HUES6 (cell line): ENCODE measurements around the gene WDR41.
"Not testable (repeated sequence)": the region's sequence is repeated elsewhere in the genome, so short reads cannot be mapped to it uniquely, and the experiment has no call there.

Source experiments
- H3K27ac ChIP-seq: 2 replicates; pipeline ENCODE4 v1.7.0; 2013; ENCODE audit warnings: low read depth, mild to moderate bottlenecking, low read length, inconsistent platforms
- H3K27me3 ChIP-seq: 2 replicates; pipeline ENCODE4 v1.6.1; 2013; ENCODE audit warnings: low read length; ENCODE audit not compliant: control insufficient read depth, insufficient read depth
- H3K36me3 ChIP-seq: 2 replicates; pipeline ENCODE4 v1.6.1; 2013; ENCODE audit warnings: low read length; ENCODE audit not compliant: control insufficient read depth, insufficient read depth
- H3K4me1 ChIP-seq: 2 replicates; pipeline ENCODE4 v1.6.1; 2013; ENCODE audit warnings: low read length; ENCODE audit not compliant: control insufficient read depth, insufficient read depth
- H3K4me3 ChIP-seq: 2 replicates; pipeline ENCODE4 v1.5.1; 2013; ENCODE audit warnings: low read depth, low read length
- H3K9ac ChIP-seq: one replicate; pipeline ENCODE4 v1.6.1; 2013; ENCODE audit warnings: mild to moderate bottlenecking, low read length
- H3K9me3 ChIP-seq: 2 replicates; pipeline ENCODE4 v1.6.1; 2013; ENCODE audit warnings: low read depth, low read length; ENCODE audit not compliant: control insufficient read depth, insufficient read depth

WDR41 gene

GRCh38 chr5:77386340-77386739, 105.8 kb downstream of the WDR41 start:
- H3K4me3 ChIP-seq, H3K27ac ChIP-seq, H3K9me3 ChIP-seq, H3K9ac ChIP-seq, H3K36me3 ChIP-seq, H3K4me1 ChIP-seq, H3K27me3 ChIP-seq: not testable (repeated sequence)

- H3K9ac ChIP-seq, H3K9me3 ChIP-seq, H3K36me3 ChIP-seq, H3K27ac ChIP-seq, H3K4me3 ChIP-seq, H3K4me1 ChIP-seq, H3K27me3 ChIP-seq: not testable (repeated sequence)
These were observed 108.8 kb downstream of the WDR41 start for GRCh38 chr5:77383336-77383735.
